Tibial nerve (tissue), 3 donors: ENCODE data around the gene KCNAB3.

Experiments
- POLR2A ChIP-seq, 2 donors: fragments of 450-650 bp; IDR thresholded peaks; one replicate each; pipeline ENCODE4 v1.6.1; 2017; ENCODE audit warnings: antibody characterized with exemption in 2 of 2, mild to moderate bottlenecking in 2 of 2, moderate library complexity in 2 of 2
- TF ChIP-seq, protein P1 (sequence below), 5 experiments: fragments of 200-600 bp in 3 of 5; fragments of 450-650 bp in 2 of 5; sonication (generic) in 3 of 5; IDR thresholded peaks; one replicate each; pipeline ENCODE4 v1.5.1; 2016 to 2019; ENCODE audit warnings: antibody characterized with exemption in 5 of 5, mild to moderate bottlenecking in 3 of 5, moderate library complexity in 2 of 5

- TF ChIP-seq, protein P1, sequence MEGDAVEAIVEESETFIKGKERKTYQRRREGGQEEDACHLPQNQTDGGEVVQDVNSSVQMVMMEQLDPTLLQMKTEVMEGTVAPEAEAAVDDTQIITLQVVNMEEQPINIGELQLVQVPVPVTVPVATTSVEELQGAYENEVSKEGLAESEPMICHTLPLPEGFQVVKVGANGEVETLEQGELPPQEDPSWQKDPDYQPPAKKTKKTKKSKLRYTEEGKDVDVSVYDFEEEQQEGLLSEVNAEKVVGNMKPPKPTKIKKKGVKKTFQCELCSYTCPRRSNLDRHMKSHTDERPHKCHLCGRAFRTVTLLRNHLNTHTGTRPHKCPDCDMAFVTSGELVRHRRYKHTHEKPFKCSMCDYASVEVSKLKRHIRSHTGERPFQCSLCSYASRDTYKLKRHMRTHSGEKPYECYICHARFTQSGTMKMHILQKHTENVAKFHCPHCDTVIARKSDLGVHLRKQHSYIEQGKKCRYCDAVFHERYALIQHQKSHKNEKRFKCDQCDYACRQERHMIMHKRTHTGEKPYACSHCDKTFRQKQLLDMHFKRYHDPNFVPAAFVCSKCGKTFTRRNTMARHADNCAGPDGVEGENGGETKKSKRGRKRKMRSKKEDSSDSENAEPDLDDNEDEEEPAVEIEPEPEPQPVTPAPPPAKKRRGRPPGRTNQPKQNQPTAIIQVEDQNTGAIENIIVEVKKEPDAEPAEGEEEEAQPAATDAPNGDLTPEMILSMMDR (IDR thresholded peaks at IDR 0.05): no peak
- TF ChIP-seq POLR2A (IDR thresholded peaks at IDR 0.05): no peak
These were observed 26.7 kb upstream of the KCNAB3 start for GRCh38 chr17:7956228-7956965.
